Keratinocyte (primary cell): ENCODE data around the gene CYP3A4. TPM values are rescaled to one million over a fixed set of nuclear protein-coding genes. Genes with fewer than 3 reads are reported as not detected.
"Not testable (repeated sequence)": the region's sequence is repeated elsewhere in the genome, so short reads cannot be mapped to it uniquely, and the experiment has no call there.

Experiments used
- DNase-seq: peaks from one replicate; pipeline ENCODE4 v3.0.0-alpha.2; 2011; ENCODE audit warnings: low read depth, missing footprints, low spot score
- FAIRE-seq: peaks from 2 replicates; lab custom pipeline; 2011; peaks lifted over from hg19 to GRCh38; lab: Jason Lieb, UNC
- H2AFZ ChIP-seq: 2 replicates; pipeline ENCODE4 v1.6.0; 2012; ENCODE audit warnings: low read length, control low read depth, inconsistent platforms; ENCODE audit not compliant: control insufficient read depth
- H3K27ac ChIP-seq: 2 replicates; pipeline ENCODE4 v1.5.1; 2011; ENCODE audit warnings: low read length; ENCODE audit not compliant: control insufficient read depth, insufficient read depth
- H3K27me3 ChIP-seq: 3 replicates; pipeline ENCODE4 v1.6.0; 2011; ENCODE audit warnings: low read length; ENCODE audit not compliant: control insufficient read depth, insufficient read depth; ENCODE audit errors: extremely low read depth
- H3K36me3 ChIP-seq, 2 experiments: 2 replicates in 1 of 2; 3 replicates in 1 of 2; pipeline ENCODE4 v1.5.1; 2011; ENCODE audit warnings: low read length in 2 of 2, mild to moderate bottlenecking in 1 of 2; ENCODE audit not compliant: control insufficient read depth in 2 of 2, insufficient read depth in 2 of 2; ENCODE audit errors: extremely low read depth in 1 of 2
- H3K4me1 ChIP-seq: 3 replicates; pipeline ENCODE4 v1.5.1; 2011; ENCODE audit warnings: low read length; ENCODE audit not compliant: control insufficient read depth, insufficient read depth; ENCODE audit errors: extremely low read depth
- H3K4me2 ChIP-seq: 3 replicates; pipeline ENCODE4 v1.6.0; 2011; ENCODE audit warnings: low read depth, low read length; ENCODE audit not compliant: control insufficient read depth, insufficient read depth; ENCODE audit errors: extremely low read depth
- H3K4me3 ChIP-seq, 3 experiments: fragments of 200-600 bp in 1 of 3; sonication (generic) in 1 of 3; 2 replicates in 2 of 3; 3 replicates in 1 of 3; pipeline ENCODE4 v1.5.1; 2011 to 2016; ENCODE audit warnings: low read length in 3 of 3, mild to moderate bottlenecking in 3 of 3, control low read depth in 2 of 3, inconsistent platforms in 1 of 3, low read depth in 1 of 3, mixed read lengths in 1 of 3, mixed run types in 1 of 3, moderate library complexity in 1 of 3; ENCODE audit not compliant: control insufficient read depth in 2 of 3, insufficient read depth in 2 of 3; ENCODE audit errors: extremely low read depth in 1 of 3
- H3K79me2 ChIP-seq: 2 replicates; pipeline ENCODE4 v1.6.0; 2012; ENCODE audit warnings: low read length; ENCODE audit not compliant: control insufficient read depth, insufficient read depth
- H3K9ac ChIP-seq: 3 replicates; pipeline ENCODE4 v1.6.0; 2011; ENCODE audit warnings: low read length; ENCODE audit not compliant: control insufficient read depth, insufficient read depth; ENCODE audit errors: extremely low read depth
- H3K9me1 ChIP-seq: 3 replicates; pipeline ENCODE4 v1.6.0; 2011; ENCODE audit warnings: low read length; ENCODE audit not compliant: control insufficient read depth, insufficient read depth; ENCODE audit errors: extremely low read depth
- H3K9me3 ChIP-seq: 2 replicates; pipeline ENCODE4 v1.5.1; 2012; ENCODE audit warnings: low read depth, low read length; ENCODE audit not compliant: control insufficient read depth
- H4K20me1 ChIP-seq: 3 replicates; pipeline ENCODE4 v1.6.0; 2011; ENCODE audit warnings: low read length; ENCODE audit not compliant: control insufficient read depth, insufficient read depth; ENCODE audit errors: extremely low read depth
- CTCF ChIP-seq, 3 experiments: IDR thresholded peaks in 1 of 3; conservative IDR thresholded peaks in 1 of 3; optimal IDR thresholded peaks in 1 of 3; 2 replicates in 2 of 3; 3 replicates in 1 of 3; pipeline versions ENCODE3 to v1.5.1; 2011; ENCODE audit warnings: low read length in 3 of 3, mild to moderate bottlenecking in 3 of 3, moderate library complexity in 2 of 3, control low read depth in 1 of 3, inconsistent platforms in 1 of 3; ENCODE audit not compliant: insufficient read depth in 2 of 3; ENCODE audit errors: extremely low read depth in 1 of 3
- EZH2 ChIP-seq: IDR thresholded peaks from one replicate; pipeline ENCODE4 v1.6.1; 2012; ENCODE audit warnings: inconsistent platforms, mild to moderate bottlenecking, low read length, moderate library complexity
- dilution Hi-C: fragments of 300-500 bp; cut with MboI; formaldehyde crosslinking; loops from one replicate; pipeline ENCODE4 v1.7.0; 2020; ENCODE audit warnings: low sequenced_read_pairs; ENCODE audit not compliant: extremely low pct_ligation_motif_present
- polyA plus RNA-seq, 5 experiments: library from polyadenylated mRNA; depleted of rRNA in 3 of 5; stranded (reverse) in 3 of 5; stranded (forward) in 1 of 5; unstranded in 1 of 5; fragments of >200 nt; gene quantifications; 1 replicate in 1 of 5; 2 replicates in 3 of 5; 3 replicates in 1 of 5; pipeline versions ENCODE4 v1.2.1 to v1.2.3, GENCODE V29; 2011 to 2012; ENCODE audit warnings: missing spikeins in 2 of 5, low read depth in 1 of 5, low replicate concordance in 1 of 5

The CYP3A4 gene
- polyA plus RNA-seq, 1 donor (not counting 4 experiments of a cell fraction or from before 2014, with no cell fraction given): not detected

GRCh38 chr7:99779949-99780348, 4.0 kb downstream of the CYP3A4 start:
- no peak for DNase-seq
- no peak for FAIRE-seq

GRCh38 chr7:99778880-99779279, 5.1 kb downstream of the CYP3A4 start:
- H2AFZ ChIP-seq: no peak overlapping the region
- H4K20me1 ChIP-seq: no peaks in the 10 kb centered on the region
- no peaks in the 10 kb centered on the region for H3K4me1 ChIP-seq
- TF ChIP-seq CTCF (optimal IDR thresholded peaks at IDR 0.05 in 1 of 3, IDR thresholded peaks at IDR 0.05 in 1 of 3, conservative IDR thresholded peaks at IDR 0.05 in 1 of 3; ENCODE audit: extremely low read depth in 1 of 3, insufficient read depth in 2 of 3, low read length in 3 of 3) (no peak), EZH2 (no peak)
- DNase-seq (no peak), FAIRE-seq (no peak)
- no peaks in the 10 kb centered on the region for H3K9me1 ChIP-seq
- no peaks in the 10 kb centered on the region for H3K9me3 ChIP-seq
- H3K9ac ChIP-seq: no peak overlapping the region
- H3K27ac ChIP-seq: no peak overlapping the region
- H3K4me2 ChIP-seq: no peak overlapping the region
- H3K79me2 ChIP-seq: no peaks in the 10 kb centered on the region
- dilution Hi-C loops: no loop called here
- H3K36me3 ChIP-seq: no peaks in the 10 kb centered on the region
- H3K4me3 ChIP-seq: no peak overlapping the region
- no peaks in the 10 kb centered on the region for H3K27me3 ChIP-seq

More at GRCh38 chr7:99779949-99780348, 4.0 kb downstream of the CYP3A4 start:
- Histone ChIP-seq H3K79me2 (no peaks in the 10 kb centered on the region), H3K4me1 (no peaks in the 10 kb centered on the region), H3K27ac (no peak overlapping the region), H3K4me3 (no peak overlapping the region), H3K36me3 (no peaks in the 10 kb centered on the region), H4K20me1 (no peaks in the 10 kb centered on the region), H3K9ac (no peak overlapping the region), H3K9me3 (no peaks in the 10 kb centered on the region), H3K9me1 (no peaks in the 10 kb centered on the region), H3K27me3 (no peaks in the 10 kb centered on the region), H3K4me2 (no peak overlapping the region), H2AFZ (no peak overlapping the region)
- TF ChIP-seq EZH2 (no peak), CTCF (optimal IDR thresholded peaks at IDR 0.05 in 1 of 3, IDR thresholded peaks at IDR 0.05 in 1 of 3, conservative IDR thresholded peaks at IDR 0.05 in 1 of 3; ENCODE audit: extremely low read depth in 1 of 3, insufficient read depth in 2 of 3, low read length in 3 of 3) (no peak)
- dilution Hi-C loops: no loop called here

- H3K4me1 ChIP-seq, H3K79me2 ChIP-seq, H3K27me3 ChIP-seq, H3K9me1 ChIP-seq, H3K4me2 ChIP-seq, H3K4me3 ChIP-seq, H2AFZ ChIP-seq, dilution Hi-C loops, H3K27ac ChIP-seq, FAIRE-seq, H3K9me3 ChIP-seq, H3K36me3 ChIP-seq, H3K9ac ChIP-seq, H4K20me1 ChIP-seq, DNase-seq: not testable (repeated sequence)
These were observed 10.6 kb downstream of the CYP3A4 start for GRCh38 chr7:99773395-99773794.
